Endothelial cell of hepatic sinusoid (primary cell): ENCODE measurements around the gene TK2.
"Not testable (repeated sequence)": the region's sequence is repeated elsewhere in the genome, so short reads cannot be mapped to it uniquely, and the experiment has no call there.

Experiments used
- in situ Hi-C: cut with HindIII; loops from 2 replicates; pipeline ENCODE4 v1.10.0; 2017; ENCODE audit warnings: low sequenced_read_pairs

TK2 gene

GRCh38 chr16:66510298-66510697 is 39.6 kb downstream of the TK2 start:
- in situ Hi-C loops: no loop called here

- in situ Hi-C loops: no loop called here
Measured at GRCh38 chr16:66509576-66509975, 40.3 kb downstream of the TK2 start.

- in situ Hi-C loops: no loop called here
Measured at GRCh38 chr16:66508914-66509496, 40.9 kb downstream of the TK2 start.

- in situ Hi-C loops: no loop called here
Measured at GRCh38 chr16:66508248-66508913, 41.5 kb downstream of the TK2 start.

- in situ Hi-C loops: no loop called here
Measured at GRCh38 chr16:66507731-66508239, 42.1 kb downstream of the TK2 start.

GRCh38 chr16:66503612-66504011 is 46.3 kb downstream of the TK2 start:
- in situ Hi-C loops: no loop called here

- in situ Hi-C loops: no loop called here
Measured at GRCh38 chr16:66503030-66503429, 46.9 kb downstream of the TK2 start.

- in situ Hi-C loops: no loop called here
Measured at GRCh38 chr16:66502020-66502913, 47.7 kb downstream of the TK2 start.

GRCh38 chr16:66501563-66501962 is 48.4 kb downstream of the TK2 start:
- in situ Hi-C loops: not testable (repeated sequence)

GRCh38 chr16:66497921-66498320 is 52.0 kb downstream of the TK2 start:
- in situ Hi-C loops: not testable (repeated sequence)

GRCh38 chr16:66496226-66496625 is 53.7 kb downstream of the TK2 start:
- in situ Hi-C loops: not testable (repeated sequence)

- in situ Hi-C loops: no loop called here
Measured at GRCh38 chr16:66495440-66495839, 54.5 kb downstream of the TK2 start.

GRCh38 chr16:66494916-66495315 is 55.0 kb downstream of the TK2 start:
- in situ Hi-C loops: no loop called here

GRCh38 chr16:66493490-66494401 is 56.2 kb downstream of the TK2 start:
- in situ Hi-C loops: no loop called here

- in situ Hi-C loops: no loop called here
Measured at GRCh38 chr16:66491716-66492064, 58.2 kb downstream of the TK2 start.

- in situ Hi-C loops: no loop called here
Measured at GRCh38 chr16:66490774-66491715, 58.9 kb downstream of the TK2 start.

GRCh38 chr16:66489818-66490217 is 60.1 kb downstream of the TK2 start:
- in situ Hi-C loops: no loop called here

- in situ Hi-C loops: no loop called here
Measured at GRCh38 chr16:66489385-66489784, 60.5 kb downstream of the TK2 start.

- in situ Hi-C loops: no loop called here
Measured at GRCh38 chr16:66488505-66488904, 61.4 kb downstream of the TK2 start.
